CD14-positive monocyte (primary cell): ENCODE results near the gene ANGPTL8. TPM values are rescaled to one million over a fixed set of nuclear protein-coding genes. Genes with fewer than 3 reads are reported as not detected.

Experiments used
- DNase-seq, 3 donors: peaks; one replicate each; pipeline ENCODE4 v3.0.0-alpha.2; 2011 to 2022
- H2AFZ ChIP-seq: 2 replicates; pipeline ENCODE4 v1.6.0; 2012; ENCODE audit warnings: mild to moderate bottlenecking, low read depth, low read length, inconsistent platforms; ENCODE audit not compliant: insufficient read depth, poor library complexity, severe bottlenecking
- H3K27ac ChIP-seq, 2 donors: 1 replicate in 1 of 2; 2 replicates in 1 of 2; pipeline ENCODE4 v1.5.1; 2012 to 2013; ENCODE audit warnings: low read length in 2 of 2, control low read depth in 1 of 2, inconsistent platforms in 1 of 2, low read depth in 1 of 2, mild to moderate bottlenecking in 1 of 2
- H3K27me3 ChIP-seq, 2 donors: one replicate each; pipeline versions ENCODE4 v1.6.0 to v1.6.1; 2011 to 2013; ENCODE audit warnings: low read length in 2 of 2; ENCODE audit not compliant: control insufficient read depth in 2 of 2, insufficient read depth in 2 of 2
- H3K36me3 ChIP-seq, 2 donors: replicated peaks in 1 of 2; 1 replicate in 1 of 2; 2 replicates in 1 of 2; pipeline versions ENCODE4 v1.5.1 to v1.6.1; 2012 to 2013; ENCODE audit warnings: low read length in 2 of 2, control low read depth in 1 of 2, inconsistent platforms in 1 of 2, mild to moderate bottlenecking in 1 of 2; ENCODE audit not compliant: insufficient read depth in 2 of 2, control insufficient read depth in 1 of 2
- H3K4me1 ChIP-seq, 2 donors: 1 replicate in 1 of 2; 2 replicates in 1 of 2; pipeline versions ENCODE4 v1.5.1 to v1.6.1; 2012 to 2013; ENCODE audit warnings: low read length in 2 of 2, control low read depth in 1 of 2, inconsistent platforms in 1 of 2, mild to moderate bottlenecking in 1 of 2, moderate library complexity in 1 of 2; ENCODE audit not compliant: insufficient read depth in 2 of 2, control insufficient read depth in 1 of 2
- H3K4me2 ChIP-seq: replicated peaks from 2 replicates; pipeline ENCODE3; 2012; ENCODE audit warnings: low read length, moderate library complexity, mild to moderate bottlenecking; ENCODE audit not compliant: poor library complexity, severe bottlenecking; ENCODE audit errors: extremely low read depth
- H3K4me3 ChIP-seq, 3 experiments: fragments of 200-600 bp in 1 of 3; sonication (generic) in 1 of 3; replicated peaks in 1 of 3; 1 replicate in 2 of 3; 2 replicates in 1 of 3; pipeline ENCODE4 v1.5.1; 2011 to 2013; ENCODE audit warnings: low read length in 3 of 3, mild to moderate bottlenecking in 3 of 3, control low read depth in 2 of 3, low read depth in 2 of 3, inconsistent platforms in 1 of 3, moderate library complexity in 1 of 3
- H3K79me2 ChIP-seq: 2 replicates; pipeline ENCODE4 v1.6.0; 2012; ENCODE audit warnings: mild to moderate bottlenecking, control low read depth, inconsistent platforms, low read length, moderate library complexity; ENCODE audit not compliant: insufficient read depth
- H3K9ac ChIP-seq: 2 replicates; pipeline ENCODE4 v1.6.0; 2017; ENCODE audit warnings: low read length, mild to moderate bottlenecking; ENCODE audit not compliant: insufficient read depth, poor library complexity, severe bottlenecking
- H3K9me3 ChIP-seq, 2 donors: replicated peaks in 1 of 2; 1 replicate in 1 of 2; 2 replicates in 1 of 2; pipeline versions ENCODE4 v1.5.1 to v1.6.1; 2012 to 2013; ENCODE audit warnings: low read length in 2 of 2, control low read depth in 1 of 2; ENCODE audit not compliant: control insufficient read depth in 1 of 2, insufficient read depth in 1 of 2
- H4K20me1 ChIP-seq: 2 replicates; pipeline ENCODE4 v1.6.0; 2012; ENCODE audit warnings: mild to moderate bottlenecking, low read length, control low read depth, moderate library complexity; ENCODE audit not compliant: insufficient read depth
- H3K27ac Mint-ChIP-seq, 7 donors: one replicate each; pipeline ENCODE4 v1.8.0; 2020; ENCODE audit warnings: mild to moderate bottlenecking in 7 of 7, mixed read lengths in 7 of 7, moderate library complexity in 6 of 7, inconsistent platforms in 2 of 7
- H3K27me3 Mint-ChIP-seq, 3 donors: one replicate each; pipeline ENCODE4 v1.8.0; 2021 to 2022; ENCODE audit warnings: low read depth in 3 of 3, mild to moderate bottlenecking in 3 of 3, mixed read lengths in 3 of 3, moderate library complexity in 3 of 3, inconsistent platforms in 1 of 3
- H3K36me3 Mint-ChIP-seq, 2 donors: one replicate each; pipeline ENCODE4 v1.8.0; 2020; ENCODE audit warnings: mixed read lengths in 2 of 2, inconsistent platforms in 1 of 2, mild to moderate bottlenecking in 1 of 2
- H3K4me1 Mint-ChIP-seq: one replicate; pipeline ENCODE4 v1.8.0; 2020; ENCODE audit warnings: mild to moderate bottlenecking, mixed read lengths
- H3K4me3 Mint-ChIP-seq, 2 donors: one replicate each; pipeline ENCODE4 v1.8.0; 2020; ENCODE audit warnings: mild to moderate bottlenecking in 2 of 2, mixed read lengths in 2 of 2, moderate library complexity in 1 of 2
- H3K9me3 Mint-ChIP-seq, 7 donors: one replicate each; pipeline ENCODE4 v1.8.0; 2020 to 2022; ENCODE audit warnings: mixed read lengths in 7 of 7, mild to moderate bottlenecking in 6 of 7, moderate library complexity in 6 of 7, inconsistent platforms in 2 of 7
- CTCF ChIP-seq: fragments of 200-600 bp; IDR thresholded peaks from one replicate; pipeline ENCODE4 v1.8.0; 2022; ENCODE audit warnings: antibody characterized with exemption, mild to moderate bottlenecking
- WGBS: methylation state at CpG from one replicate; pipeline ENCODE4 v1.1.5; 2013; ENCODE audit warnings: missing lambda C conversion rate; ENCODE audit not compliant: insufficient coverage; 5-methylcytosine and 5-hydroxymethylcytosine counted together
- intact Hi-C, 2 donors: fragments of 100-400 bp; cut with micrococcal nuclease; formaldehyde crosslinking; loops; one replicate each; pipeline versions ENCODE4 v1.15.0 to v1.15.1; 2023
- polyA plus RNA-seq, 3 donors: library from polyadenylated mRNA; depleted of rRNA in 1 of 3; unstranded in 2 of 3; stranded (reverse) in 1 of 3; fragments of 300-500 nt in 2 of 3; fragments of >200 nt in 1 of 3; fragmentation: Illumina TruSeq in 2 of 3; gene quantifications; 1 replicate in 2 of 3; 2 replicates in 1 of 3; pipeline ENCODE4 v1.2.3, GENCODE V29; 2012 to 2021

The ANGPTL8 gene
- polyA plus RNA-seq, 3 donors: not detected

- Mint-ChIP-seq H3K4me3 (no peak overlapping the region), H3K27ac (no peak overlapping the region), H3K4me1 (peaks cover 23% of the 10 kb centered on the region), H3K36me3 (no peaks in the 10 kb centered on the region), H3K27me3 (peaks cover 4 to 22% (median 9%) of the 10 kb centered on the region in 3 donors), H3K9me3 (peaks cover 0 to 2% (median 0%) of the 10 kb centered on the region in 7 donors)
- DNase-seq: no peak
- intact Hi-C loops: loop anchor here (5.0 kb wide), 1 partner anchor 64 kb away; no protein-coding TSS in a partner anchor
- no peak overlapping the region for H3K4me2 ChIP-seq
- peaks cover 12 to 28% of the 10 kb centered on the region in 2 donors for H3K4me1 ChIP-seq
- no peaks in the 10 kb centered on the region for H3K36me3 ChIP-seq
- H3K9ac ChIP-seq: no peak overlapping the region
- H3K9me3 ChIP-seq: no peaks in the 10 kb centered on the region
- H3K27me3 ChIP-seq: peaks cover 0 to 5% of the 10 kb centered on the region in 2 donors
- H2AFZ ChIP-seq: no peak overlapping the region
- no peaks in the 10 kb centered on the region for H3K79me2 ChIP-seq
- H3K27ac ChIP-seq: no peak overlapping the region
- no peak for TF ChIP-seq CTCF
- no peaks in the 10 kb centered on the region for H4K20me1 ChIP-seq
- H3K4me3 ChIP-seq: no peak overlapping the region
- 94% methylated on average over 9 of the region's 9 CpGs for WGBS
Observed at GRCh38 chr19:11200931-11201330, 38.5 kb upstream of the ANGPTL8 start.

- Histone ChIP-seq H4K20me1 (no peaks in the 10 kb centered on the region), H3K9ac (no peak overlapping the region), H3K4me1 (peaks cover 8 to 22% of the 10 kb centered on the region in 2 donors), H3K79me2 (no peaks in the 10 kb centered on the region), H3K27ac (no peak overlapping the region), H3K36me3 (no peaks in the 10 kb centered on the region), H3K9me3 (no peaks in the 10 kb centered on the region), H3K4me2 (no peak overlapping the region), H3K4me3 (no peak overlapping the region), H2AFZ (no peak overlapping the region), H3K27me3 (no peaks in the 10 kb centered on the region)
- Mint-ChIP-seq H3K27ac (no peak overlapping the region), H3K27me3 (peaks cover 4 to 13% (median 6%) of the 10 kb centered on the region in 3 donors), H3K4me1 (peaks cover 17% of the 10 kb centered on the region), H3K36me3 (no peaks in the 10 kb centered on the region), H3K4me3 (no peak overlapping the region), H3K9me3 (peaks cover 0 to 2% (median 0%) of the 10 kb centered on the region in 7 donors)
- no peak for TF ChIP-seq CTCF
- intact Hi-C loops: loop anchor here (5.0 kb wide), 1 partner anchor 64 kb away; no protein-coding TSS in a partner anchor
- WGBS: over 99% methylated on average over 17 of the region's 24 CpGs
- no peak for DNase-seq
Observed at GRCh38 chr19:11201791-11202190, 37.6 kb upstream of the ANGPTL8 start.
